ENCODE data around the gene SH3RF1. TPM values are rescaled to one million over a fixed set of nuclear protein-coding genes. Genes with fewer than 3 reads are reported as not detected.

SH3RF1 gene
- total and polyA plus RNA-seq, 2 of the 8 experiments (the other 6 are each of a cell fraction or from before 2014, with no cell fraction given), result 6.9 to 15.1 TPM

DNA sequence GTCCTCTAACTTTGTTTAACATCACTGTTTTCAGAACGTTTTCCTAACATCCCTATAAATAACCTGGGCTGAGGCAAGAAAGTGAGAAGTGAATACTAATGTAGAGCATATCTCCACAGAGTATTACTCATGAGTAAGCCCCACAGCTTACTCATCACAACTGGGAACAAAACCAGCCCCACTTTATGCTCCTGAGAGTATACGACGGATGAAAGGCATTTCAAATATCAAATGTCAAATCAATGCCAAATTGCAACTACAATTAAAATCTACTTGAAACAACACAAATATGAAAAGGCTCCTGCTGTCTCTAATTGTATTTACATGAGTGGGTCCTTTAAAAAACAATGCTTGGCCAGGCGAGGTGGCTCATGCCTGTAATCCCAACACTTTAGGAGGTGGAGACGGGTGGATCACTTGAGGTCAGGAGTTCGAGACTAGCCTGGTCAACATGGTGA is 41.2 kb downstream of the SH3RF1 start:
- Histone ChIP-seq H3K14ac (ENCODE audit: insufficient read length) (no peak overlapping the region), H3K36me3 (ENCODE audit: control insufficient read depth in 2 of 4, insufficient read depth in 4 of 4, low read length in 3 of 4) (no peaks in the 10 kb centered on the region), H2BK120ac (replicated peaks; ENCODE audit: low read depth, low read length) (no peak overlapping the region), H3K79me2 (ENCODE audit: control insufficient read depth in 1 of 2, insufficient read depth in 2 of 2, low read length in 2 of 2) (peaks cover 0 to 5% of the 10 kb centered on the region in 2 experiments; a peak in 1 of 4 replicates), H3K18ac (ENCODE audit: extremely low read depth, low read length) (no peak overlapping the region), H2BK20ac (ENCODE audit: low read length) (no peak overlapping the region), H3K9me3 (ENCODE audit: insufficient read depth in 2 of 2, low read depth in 1 of 2, low read length in 1 of 2) (no peaks in the 10 kb centered on the region), H4K8ac (ENCODE audit: extremely low read depth, insufficient read depth, low read length) (no peak overlapping the region), H3K4me3 (ENCODE audit: extremely low read depth in 1 of 4, insufficient read depth in 2 of 4, low read depth in 3 of 4, low read length in 4 of 4) (no peak overlapping the region), H3K56ac (replicated peaks; ENCODE audit: insufficient read length, low read depth, low read length) (no peak overlapping the region), H3K23ac (ENCODE audit: insufficient read length) (no peak overlapping the region), H4K91ac (replicated peaks; ENCODE audit: insufficient read length, low read length) (no peak overlapping the region), H2BK12ac (ENCODE audit: low read depth, low read length) (no peak overlapping the region), H4K5ac (ENCODE audit: insufficient read length, low read depth, low read length) (no peak overlapping the region), H3K79me1 (ENCODE audit: low read depth, low read length) (no peaks in the 10 kb centered on the region), H3K4me2 (ENCODE audit: insufficient read depth in 1 of 2, low read depth in 2 of 2, low read length in 2 of 2) (no peak overlapping the region), H3K23me2 (ENCODE audit: low read depth, low read length) (no peaks in the 10 kb centered on the region), H3K4me1 (replicated peaks in 1 of 4; ENCODE audit: control insufficient read depth in 3 of 4, insufficient read depth in 4 of 4, low read length in 3 of 4) (peaks cover 0 to under 1% (median 0%) of the 10 kb centered on the region in 4 experiments; a peak in 2 of 7 replicates), H2BK5ac (ENCODE audit: low read depth, low read length) (no peak overlapping the region), H3K27ac (ENCODE audit: low read depth, low read length) (no peak overlapping the region), H3K4ac (replicated peaks; ENCODE audit: insufficient read length, low read depth, low read length) (no peak overlapping the region), H3K27me3 (replicated peaks in 1 of 4; ENCODE audit: control insufficient read depth in 3 of 4, extremely low read depth in 1 of 4, insufficient read depth in 3 of 4, low read length in 3 of 4) (no peaks in the 10 kb centered on the region), H4K20me1 (replicated peaks in 1 of 2; ENCODE audit: control insufficient read depth in 1 of 2, insufficient read depth in 2 of 2, low read length in 2 of 2) (no peaks in the 10 kb centered on the region), H2AFZ (ENCODE audit: low read length) (no peak overlapping the region), H2BK15ac (ENCODE audit: low read length) (no peak overlapping the region), H2AK5ac (ENCODE audit: low read depth, low read length) (no peak overlapping the region), H3K9ac (replicated peaks in 1 of 4; ENCODE audit: extremely low read depth in 1 of 4, low read depth in 3 of 4, low read length in 3 of 4) (no peak overlapping the region)
- DNase-seq (ENCODE audit: low read depth in 1 of 2, low spot score in 2 of 2), result no peak
- FAIRE-seq, result no peak
- no peak for TF ChIP-seq SIX5 (IDR thresholded peaks at IDR 0.05; ENCODE audit: low read depth, low read length)
- no peak for TF ChIP-seq JUN (IDR thresholded peaks at IDR 0.05; ENCODE audit: low read depth, low read length)
- TF ChIP-seq NANOG (IDR thresholded peaks at IDR 0.05; ENCODE audit: insufficient read depth, low read depth, low read length, poor library complexity, severe bottlenecking), result peak; percentile 29
- TF ChIP-seq EZH2 (IDR thresholded peaks at IDR 0.05; ENCODE audit: low read depth, low read length, severe bottlenecking), result no peak
- 80% methylated on average over 6 of the region's 6 CpGs; no CpG with 5 or more reads in 1 of the 2 experiments for WGBS, 2 experiments (ENCODE audit: extremely low coverage in 1 of 2, insufficient coverage in 1 of 2, insufficient read length in 1 of 2, insufficient replicate concordance in 2 of 2, low coverage in 1 of 2, low lambda C conversion rate in 2 of 2, missing lambda C conversion rate in 1 of 2)
- ChIA-PET POLR2A (ENCODE audit: partially characterized antibody) (interaction anchor here (1.0 kb wide), 1 partner anchor 8 kb away, joined by 3 read pairs; no protein-coding TSS in a partner anchor), CTCF (ENCODE audit: partially characterized antibody) (no interaction called here)
